GM19452 (cell line): ENCODE results near the gene TACR1.
"Not testable (repeated sequence)": the region's sequence is repeated elsewhere in the genome, so short reads cannot be mapped to it uniquely, and the experiment has no call there.

ENCODE experiments used
- ATAC-seq: cut with Tn5 transposase; IDR thresholded peaks from one replicate; pipeline ENCODE4 v1.9.1; 2021; ENCODE audit not compliant: unreplicated experiment

Gene TACR1

GRCh38 chr2:75195076-75195691 lies 4.1 kb downstream of the TACR1 start:
- ATAC-seq = no peak

GRCh38 chr2:75194184-75194868 lies 5.0 kb downstream of the TACR1 start:
- no peak for ATAC-seq

GRCh38 chr2:75192496-75192895 lies 6.8 kb downstream of the TACR1 start:
- no peak for ATAC-seq

- no peak for ATAC-seq
Observed at GRCh38 chr2:75190271-75190990, 8.9 kb downstream of the TACR1 start.

GRCh38 chr2:75186821-75187220 lies 12.5 kb downstream of the TACR1 start:
- ATAC-seq = no peak

GRCh38 chr2:75182606-75183005 lies 16.7 kb downstream of the TACR1 start:
- no peak for ATAC-seq

- ATAC-seq = no peak
Observed at GRCh38 chr2:75180476-75180875, 18.8 kb downstream of the TACR1 start.

GRCh38 chr2:75177427-75177826 lies 21.9 kb downstream of the TACR1 start:
- ATAC-seq = no peak

- no peak for ATAC-seq
Observed at GRCh38 chr2:75175456-75175855, 23.9 kb downstream of the TACR1 start.

GRCh38 chr2:75174981-75175380 lies 24.3 kb downstream of the TACR1 start:
- no peak for ATAC-seq

- ATAC-seq = no peak
Observed at GRCh38 chr2:75174519-75174918, 24.8 kb downstream of the TACR1 start.

GRCh38 chr2:75173740-75174139 lies 25.6 kb downstream of the TACR1 start:
- no peak for ATAC-seq

GRCh38 chr2:75171423-75171822 lies 27.9 kb downstream of the TACR1 start:
- ATAC-seq = not testable (repeated sequence)

- ATAC-seq = no peak
Observed at GRCh38 chr2:75170889-75171288, 28.4 kb downstream of the TACR1 start.

GRCh38 chr2:75168186-75168585 lies 31.1 kb downstream of the TACR1 start:
- no peak for ATAC-seq

- no peak for ATAC-seq
Observed at GRCh38 chr2:75166491-75166890, 32.8 kb downstream of the TACR1 start.

- ATAC-seq = no peak
Observed at GRCh38 chr2:75162897-75163296, 36.4 kb downstream of the TACR1 start.

GRCh38 chr2:75162259-75162658 lies 37.1 kb downstream of the TACR1 start:
- no peak for ATAC-seq

GRCh38 chr2:75157435-75157834 lies 41.9 kb downstream of the TACR1 start:
- ATAC-seq = no peak

- no peak for ATAC-seq
Observed at GRCh38 chr2:75155115-75155514, 44.2 kb downstream of the TACR1 start.

GRCh38 chr2:75153221-75153620 lies 46.1 kb downstream of the TACR1 start:
- ATAC-seq = no peak

- ATAC-seq = not testable (repeated sequence)
Observed at GRCh38 chr2:75152243-75152642, 47.1 kb downstream of the TACR1 start.
